Stimulated activated CD4-positive, alpha-beta T cell treated with anti-CD3 and anti-CD28 coated beads, Interleukin-4, amount 100 ng/mL, for 48 hours (primary cell): ENCODE measurements around the gene KCNN3.
A peak's percentile ranks its signal among the peaks of the same experiment; 100 is the strongest.

Experiments used
- DNase-seq, 2 donors: peaks; one replicate each; pipeline ENCODE4 v3.0.0-alpha.2; 2020; ENCODE audit warnings: low read depth in 2 of 2

Gene KCNN3

GRCh38 chr1:154841384-154841783 lies 28.7 kb downstream of the KCNN3 start:
- no peak for DNase-seq

- no peak for DNase-seq
Observed at GRCh38 chr1:154840269-154841176, 29.6 kb downstream of the KCNN3 start.

GRCh38 chr1:154839691-154840090 lies 30.4 kb downstream of the KCNN3 start:
- DNase-seq: no peak

- no peak for DNase-seq
Observed at GRCh38 chr1:154838988-154839387, 31.1 kb downstream of the KCNN3 start.

GRCh38 chr1:154838461-154838860 lies 31.6 kb downstream of the KCNN3 start:
- DNase-seq: no peak

- DNase-seq: no peak
Observed at GRCh38 chr1:154837672-154838171, 32.4 kb downstream of the KCNN3 start.

GRCh38 chr1:154837034-154837671 lies 32.9 kb downstream of the KCNN3 start:
- DNase-seq: no peak

GRCh38 chr1:154835531-154836324 lies 34.4 kb downstream of the KCNN3 start:
- DNase-seq: no peak

GRCh38 chr1:154833841-154834240 lies 36.2 kb downstream of the KCNN3 start:
- no peak for DNase-seq

GRCh38 chr1:154833209-154833608 lies 36.9 kb downstream of the KCNN3 start:
- no peak for DNase-seq

- DNase-seq: no peak
Observed at GRCh38 chr1:154832384-154832783, 37.7 kb downstream of the KCNN3 start.

GRCh38 chr1:154831462-154831861 lies 38.6 kb downstream of the KCNN3 start:
- no peak for DNase-seq

GRCh38 chr1:154829062-154829461 lies 41.0 kb downstream of the KCNN3 start:
- no peak for DNase-seq

- DNase-seq: no peak
Observed at GRCh38 chr1:154824179-154825000, 45.7 kb downstream of the KCNN3 start.

- DNase-seq: no peak
Observed at GRCh38 chr1:154822717-154823116, 47.4 kb downstream of the KCNN3 start.

- no peak for DNase-seq
Observed at GRCh38 chr1:154822233-154822632, 47.8 kb downstream of the KCNN3 start.

GRCh38 chr1:154821083-154821482 lies 49.0 kb downstream of the KCNN3 start:
- no peak for DNase-seq

GRCh38 chr1:154820646-154821045 lies 49.4 kb downstream of the KCNN3 start:
- DNase-seq: no peak

GRCh38 chr1:154819628-154820590 lies 50.2 kb downstream of the KCNN3 start:
- DNase-seq: peak in 1 of 2 donors; percentile 11

GRCh38 chr1:154818911-154819310 lies 51.2 kb downstream of the KCNN3 start:
- no peak for DNase-seq
